ENCODE results near the gene ZMYND8. TPM values are rescaled to one million over a fixed set of nuclear protein-coding genes. Genes with fewer than 3 reads are reported as not detected.

The ZMYND8 gene
- total RNA-seq, 1 donor from 2014 or later, result 45.7 TPM

GRCh38 chr20:47306095-47306494, 50.4 kb downstream of the ZMYND8 start:
- ATAC-seq (no peak), DNase-seq (no peak)
- H3K36me3 ChIP-seq, result peaks cover 54% of the 10 kb centered on the region
- no peak overlapping the region for H3K27ac ChIP-seq
- no peak overlapping the region for H3K4me3 ChIP-seq
- no peak for TF ChIP-seq CTCF (IDR thresholded peaks at IDR 0.05)
- H3K27me3 ChIP-seq, result no peaks in the 10 kb centered on the region
- H3K4me1 ChIP-seq, result peaks cover 37% of the 10 kb centered on the region
- intact Hi-C loops (cut with DNase I), result no loop called here
- H3K9me3 ChIP-seq, result no peaks in the 10 kb centered on the region

- peaks cover 54% of the 10 kb centered on the region for H3K36me3 ChIP-seq
- no peak overlapping the region for H3K27ac ChIP-seq
- H3K27me3 ChIP-seq, result no peaks in the 10 kb centered on the region
- ATAC-seq (no peak), DNase-seq (no peak)
- H3K4me3 ChIP-seq, result no peak overlapping the region
- peaks cover 37% of the 10 kb centered on the region for H3K4me1 ChIP-seq
- intact Hi-C loops (cut with DNase I), result no loop called here
- no peak for TF ChIP-seq CTCF (IDR thresholded peaks at IDR 0.05)
- H3K9me3 ChIP-seq, result no peaks in the 10 kb centered on the region
These were observed 50.8 kb downstream of the ZMYND8 start for GRCh38 chr20:47305667-47306066.

GRCh38 chr20:47304287-47304686, 52.2 kb downstream of the ZMYND8 start:
- peaks cover 54% of the 10 kb centered on the region for H3K36me3 ChIP-seq
- ATAC-seq, result peak; percentile 55
- peaks cover 33% of the 10 kb centered on the region for H3K4me1 ChIP-seq
- no peak overlapping the region for H3K4me3 ChIP-seq
- intact Hi-C loops (cut with DNase I), result no loop called here
- H3K27me3 ChIP-seq, result no peaks in the 10 kb centered on the region
- H3K27ac ChIP-seq, result peak overlapping the region; percentile 71
- H3K9me3 ChIP-seq, result no peaks in the 10 kb centered on the region
- TF ChIP-seq CTCF (IDR thresholded peaks at IDR 0.05), result peak; percentile 7
- peak; percentile 19 for DNase-seq

- intact Hi-C loops (cut with DNase I), result no loop called here
- no peaks in the 10 kb centered on the region for H3K9me3 ChIP-seq
- peaks cover 31% of the 10 kb centered on the region for H3K4me1 ChIP-seq
- peak; percentile 35 for DNase-seq
- no peak overlapping the region for H3K4me3 ChIP-seq
- no peak for ATAC-seq
- no peak for TF ChIP-seq CTCF (IDR thresholded peaks at IDR 0.05)
- H3K36me3 ChIP-seq, result peaks cover 54% of the 10 kb centered on the region
- H3K27me3 ChIP-seq, result no peaks in the 10 kb centered on the region
- H3K27ac ChIP-seq, result peak overlapping the region; percentile 71
These were observed 52.8 kb downstream of the ZMYND8 start for GRCh38 chr20:47303736-47304135.

- DNase-seq (no peak), ATAC-seq (no peak)
- Histone ChIP-seq H3K36me3 (peaks cover 65% of the 10 kb centered on the region), H3K9me3 (no peaks in the 10 kb centered on the region), H3K4me3 (no peak overlapping the region), H3K27me3 (no peaks in the 10 kb centered on the region), H3K4me1 (peaks cover 27% of the 10 kb centered on the region), H3K27ac (no peak overlapping the region)
- TF ChIP-seq CTCF (IDR thresholded peaks at IDR 0.05), result no peak
- intact Hi-C loops (cut with DNase I), result no loop called here
These were observed 56.4 kb downstream of the ZMYND8 start for GRCh38 chr20:47300071-47300470.

GRCh38 chr20:47298624-47299023, 57.9 kb downstream of the ZMYND8 start:
- intact Hi-C loops (cut with DNase I), result no loop called here
- no peak for DNase-seq
- H3K27ac ChIP-seq, result no peak overlapping the region
- no peaks in the 10 kb centered on the region for H3K9me3 ChIP-seq
- peaks cover 72% of the 10 kb centered on the region for H3K36me3 ChIP-seq
- no peak for ATAC-seq
- H3K4me1 ChIP-seq, result peaks cover 13% of the 10 kb centered on the region
- no peak overlapping the region for H3K4me3 ChIP-seq
- no peak for TF ChIP-seq CTCF (IDR thresholded peaks at IDR 0.05)
- H3K27me3 ChIP-seq, result no peaks in the 10 kb centered on the region
